ENCODE measurements around the gene DUSP7. TPM values are rescaled to one million over a fixed set of nuclear protein-coding genes. Genes with fewer than 3 reads are reported as not detected.
A peak's percentile ranks its signal among the peaks of the same experiment; 100 is the strongest.

The DUSP7 gene
- total RNA-seq, 1 experiment from 2014 or later = 12.6 TPM

GRCh38 chr3:52072471-52072870, 16.1 kb upstream of the DUSP7 start:
- in situ Hi-C loops (cut with HindIII; ENCODE audit: low pct_unique_long_range_greater_than_20kb, low sequenced_read_pairs) = no loop called here
- no peak for DNase-seq (ENCODE audit: low read depth, low spot score)

GRCh38 chr3:52072020-52072419, 15.6 kb upstream of the DUSP7 start:
- no peak for DNase-seq (ENCODE audit: low read depth, low spot score)
- in situ Hi-C loops (cut with HindIII; ENCODE audit: low pct_unique_long_range_greater_than_20kb, low sequenced_read_pairs) = no loop called here

DNA sequence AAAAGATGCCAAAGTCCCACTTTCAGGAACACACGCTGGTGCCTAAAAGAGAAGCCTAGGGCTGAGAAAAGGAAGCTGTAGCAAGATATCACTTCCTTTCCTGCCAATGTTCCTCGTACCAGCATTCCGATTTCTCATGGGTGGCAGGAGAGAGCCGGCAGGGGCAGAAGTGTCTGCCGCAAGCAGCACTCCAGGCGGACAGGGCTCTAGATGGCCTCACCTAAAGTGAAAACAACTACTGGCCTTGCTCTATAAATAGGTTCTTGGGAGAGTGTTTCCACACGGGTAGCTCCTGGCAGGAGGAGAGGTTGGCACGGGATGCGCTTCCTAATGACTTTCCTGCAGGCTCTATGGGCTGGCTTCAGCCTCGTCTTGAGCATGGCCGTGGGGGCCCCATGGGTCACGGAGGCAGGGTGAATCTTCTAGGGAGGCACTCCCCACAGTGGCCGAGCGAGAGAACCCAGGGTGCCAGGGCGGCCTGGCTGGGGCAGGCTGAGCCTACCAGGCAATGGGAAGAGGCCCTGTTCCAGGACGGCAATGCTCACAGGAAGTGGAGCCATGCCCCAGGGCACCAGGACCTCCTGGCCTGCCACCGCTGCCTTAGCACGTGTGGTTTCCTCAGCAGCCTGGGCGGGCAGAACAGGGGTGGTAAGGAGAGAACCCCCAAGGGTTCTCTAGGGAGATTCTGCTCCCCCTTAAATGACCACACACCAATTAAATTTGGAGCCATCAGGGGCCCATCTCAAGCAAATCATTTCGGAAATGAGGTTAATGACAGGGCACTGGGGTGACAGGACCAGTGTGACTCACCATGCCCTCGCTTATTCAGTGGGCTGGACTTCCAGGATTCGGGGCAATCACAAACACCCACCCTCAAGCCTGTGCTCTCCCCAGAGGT, 14.6 kb upstream of the DUSP7 start:
- DNase-seq (ENCODE audit: low read depth, low spot score) = peak; percentile 11
- in situ Hi-C loops (cut with HindIII; ENCODE audit: low pct_unique_long_range_greater_than_20kb, low sequenced_read_pairs) = no loop called here

DNA sequence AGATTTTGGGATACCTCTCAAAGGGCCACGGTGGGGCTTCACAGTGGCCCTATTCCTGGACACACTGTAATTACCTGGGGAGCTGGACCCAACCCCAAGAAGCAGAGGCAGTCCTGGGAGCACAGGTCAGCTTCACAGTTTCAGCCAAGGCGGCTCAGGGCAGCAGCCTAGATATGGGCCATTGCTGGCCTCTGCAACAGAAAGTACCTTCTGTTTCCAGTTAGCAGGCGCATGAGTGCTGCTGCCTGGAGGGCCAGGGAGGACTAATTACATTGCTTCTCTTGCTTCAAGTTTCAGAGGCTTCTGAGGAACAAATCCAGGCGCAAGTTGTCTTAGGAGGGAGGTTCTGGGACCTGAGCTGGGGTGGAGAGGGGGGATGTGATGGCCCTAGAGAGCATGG, 13.5 kb upstream of the DUSP7 start:
- in situ Hi-C loops (cut with HindIII; ENCODE audit: low pct_unique_long_range_greater_than_20kb, low sequenced_read_pairs) = no loop called here
- DNase-seq (ENCODE audit: low read depth, low spot score) = no peak

DNA sequence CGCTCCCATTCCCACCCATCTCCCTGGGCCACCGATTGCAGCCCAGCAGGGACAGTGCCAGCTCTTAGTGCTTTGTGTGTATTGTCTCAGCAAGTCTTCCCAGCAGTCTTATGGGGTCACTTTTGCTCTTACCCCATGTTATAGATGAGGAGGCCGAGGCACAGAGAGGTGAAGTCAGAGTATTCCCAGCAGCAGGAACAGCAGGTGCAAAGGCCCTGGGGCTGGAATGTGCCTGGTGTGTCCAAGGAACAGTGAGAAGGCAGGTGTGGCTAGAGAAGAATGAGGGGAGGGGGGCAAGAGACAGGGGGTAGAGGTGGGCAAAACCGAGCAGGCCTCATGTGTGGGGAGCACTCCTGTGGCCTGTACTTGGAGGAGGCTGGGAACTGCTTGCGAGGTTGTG, 12.8 kb upstream of the DUSP7 start:
- in situ Hi-C loops (cut with HindIII; ENCODE audit: low pct_unique_long_range_greater_than_20kb, low sequenced_read_pairs) = no loop called here
- DNase-seq (ENCODE audit: low read depth, low spot score) = no peak

DNA sequence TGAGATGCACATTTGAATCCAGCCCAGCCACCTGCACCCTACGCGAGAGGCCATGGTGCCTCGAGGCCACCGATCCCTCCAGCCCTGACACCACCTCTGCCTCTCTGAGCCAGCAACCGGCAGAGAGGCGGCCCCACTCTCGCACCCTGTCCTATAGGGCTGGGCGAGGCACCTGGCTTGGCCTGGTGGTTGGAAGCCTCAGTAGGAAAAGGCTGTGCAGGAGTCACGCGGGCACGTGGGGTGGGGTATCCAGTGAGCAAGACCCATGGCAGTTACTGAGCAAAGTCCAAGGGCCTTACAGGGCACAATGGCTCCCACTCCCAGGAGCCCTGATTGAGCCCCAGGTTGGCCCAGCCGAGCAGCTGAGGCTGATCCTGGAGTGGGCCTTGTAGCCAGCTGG, 12.4 kb upstream of the DUSP7 start:
- in situ Hi-C loops (cut with HindIII; ENCODE audit: low pct_unique_long_range_greater_than_20kb, low sequenced_read_pairs) = no loop called here
- DNase-seq (ENCODE audit: low read depth, low spot score) = no peak

- in situ Hi-C loops (cut with HindIII; ENCODE audit: low pct_unique_long_range_greater_than_20kb, low sequenced_read_pairs) = no loop called here
- DNase-seq (ENCODE audit: low read depth, low spot score) = no peak
Measured at GRCh38 chr3:52068055-52068571, 11.7 kb upstream of the DUSP7 start.

- in situ Hi-C loops (cut with HindIII; ENCODE audit: low pct_unique_long_range_greater_than_20kb, low sequenced_read_pairs) = no loop called here
- DNase-seq (ENCODE audit: low read depth, low spot score) = no peak
Measured at GRCh38 chr3:52067526-52067925, 11.2 kb upstream of the DUSP7 start.

DNA sequence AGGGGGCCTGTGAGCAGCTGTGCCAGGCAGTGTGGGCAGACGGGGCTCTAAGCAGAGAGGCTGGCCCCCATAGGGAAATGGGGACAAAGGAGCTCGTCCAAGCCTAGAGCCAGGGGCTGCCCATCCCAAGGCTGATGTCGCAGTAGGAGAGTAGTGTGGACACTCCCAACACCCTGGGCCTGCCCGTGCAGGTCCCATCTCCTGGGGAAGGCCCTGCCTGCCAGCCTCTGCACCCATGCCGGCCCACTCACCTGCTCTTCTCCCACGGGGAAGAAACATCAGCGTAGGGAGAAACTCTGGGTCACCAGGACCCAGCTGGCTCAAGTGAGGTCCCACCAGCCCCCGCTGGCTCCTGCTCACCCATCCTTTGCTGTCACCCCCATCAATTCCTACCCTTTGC, 10.7 kb upstream of the DUSP7 start:
- in situ Hi-C loops (cut with HindIII; ENCODE audit: low pct_unique_long_range_greater_than_20kb, low sequenced_read_pairs) = no loop called here
- no peak for DNase-seq (ENCODE audit: low read depth, low spot score)

DNA sequence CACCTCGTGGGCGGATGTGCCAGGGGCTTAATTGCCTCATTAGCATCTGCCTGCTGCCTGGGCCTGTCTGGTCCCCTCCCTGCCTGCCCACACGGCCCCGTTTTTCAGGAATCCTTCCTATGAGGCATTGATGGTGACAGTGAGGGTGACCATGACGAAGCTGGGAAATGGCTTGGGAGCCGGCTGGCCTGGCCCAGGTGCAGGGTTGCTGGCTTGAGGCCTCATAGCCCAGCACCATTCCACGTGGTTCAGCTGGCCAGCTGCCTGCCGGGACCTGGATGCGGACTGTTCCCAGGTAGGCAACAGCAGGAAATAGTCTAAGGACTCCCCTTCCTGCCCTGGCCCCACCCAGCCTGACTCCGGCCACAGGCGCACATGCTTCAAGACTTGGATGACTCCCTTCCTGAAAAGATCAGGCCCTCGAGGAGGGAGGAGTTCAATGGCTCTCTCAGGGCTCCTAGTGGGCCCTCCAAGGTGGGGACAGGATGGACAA, 8.9 kb upstream of the DUSP7 start:
- in situ Hi-C loops (cut with HindIII; ENCODE audit: low pct_unique_long_range_greater_than_20kb, low sequenced_read_pairs) = no loop called here

DNA sequence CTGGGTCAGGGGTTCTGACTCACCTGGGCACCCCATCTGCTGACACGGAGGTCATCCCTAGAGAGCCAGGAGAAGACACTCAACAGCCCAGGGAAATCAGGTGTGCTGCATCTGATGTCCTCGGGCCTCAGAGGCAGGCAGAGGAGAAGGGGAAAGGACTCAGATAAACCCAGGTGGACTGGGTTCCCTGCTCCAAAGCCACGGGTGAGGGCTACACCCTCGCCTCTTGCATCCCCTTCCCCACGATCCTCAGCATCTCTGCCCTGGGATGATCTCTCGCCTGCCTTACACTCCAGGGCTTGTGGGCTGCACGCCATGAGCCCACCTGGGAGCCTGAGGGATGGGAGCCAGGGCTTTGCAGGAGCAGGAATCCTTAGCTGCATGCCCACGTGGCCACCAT, 8.2 kb upstream of the DUSP7 start:
- in situ Hi-C loops (cut with HindIII; ENCODE audit: low pct_unique_long_range_greater_than_20kb, low sequenced_read_pairs) = no loop called here
- no peak for DNase-seq (ENCODE audit: low read depth, low spot score)

More for the DNA sequence above, 8.9 kb upstream of the DUSP7 start:
- no peak for DNase-seq (ENCODE audit: low read depth, low spot score)

DNA sequence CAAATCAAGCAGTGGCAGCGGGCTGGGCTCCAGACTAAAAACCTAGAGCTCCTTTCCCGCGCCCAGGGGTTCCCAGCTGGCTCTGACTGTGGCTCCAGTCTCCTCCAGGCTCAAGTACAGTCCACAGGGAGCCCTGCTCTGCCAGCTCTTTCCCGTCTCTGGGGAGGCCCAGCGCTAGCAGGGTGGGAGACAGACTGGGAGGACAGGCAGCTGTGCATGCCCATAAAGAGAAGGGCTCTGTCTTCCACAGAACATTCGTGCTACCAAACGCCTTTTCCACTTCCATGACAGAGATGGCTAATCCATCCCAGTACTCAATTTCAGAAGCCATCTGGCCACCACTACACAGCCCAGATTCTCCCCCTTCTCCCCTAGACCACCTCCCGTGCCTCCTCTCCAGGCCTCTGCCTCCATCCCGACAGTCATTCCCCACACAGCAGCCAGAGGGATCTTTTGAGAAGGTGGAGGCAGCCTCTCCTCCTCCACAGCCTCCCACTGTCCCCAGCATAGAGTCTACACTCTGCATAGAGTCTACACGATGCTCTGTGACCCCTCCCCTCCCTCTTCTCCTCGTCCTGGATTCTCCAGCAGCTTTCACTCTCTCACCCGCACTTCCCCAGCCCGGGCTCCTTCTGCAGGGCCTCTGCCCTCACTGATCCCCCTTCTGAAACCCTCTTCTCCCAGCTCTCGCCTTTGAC, 6.8 kb upstream of the DUSP7 start:
- in situ Hi-C loops (cut with HindIII; ENCODE audit: low pct_unique_long_range_greater_than_20kb, low sequenced_read_pairs) = no loop called here

GRCh38 chr3:52062505-52062904, 6.1 kb upstream of the DUSP7 start:
- in situ Hi-C loops (cut with HindIII; ENCODE audit: low pct_unique_long_range_greater_than_20kb, low sequenced_read_pairs) = no loop called here
- DNase-seq (ENCODE audit: low read depth, low spot score) = no peak

More for the DNA sequence above, 6.8 kb upstream of the DUSP7 start:
- no peak for DNase-seq (ENCODE audit: low read depth, low spot score)

DNA sequence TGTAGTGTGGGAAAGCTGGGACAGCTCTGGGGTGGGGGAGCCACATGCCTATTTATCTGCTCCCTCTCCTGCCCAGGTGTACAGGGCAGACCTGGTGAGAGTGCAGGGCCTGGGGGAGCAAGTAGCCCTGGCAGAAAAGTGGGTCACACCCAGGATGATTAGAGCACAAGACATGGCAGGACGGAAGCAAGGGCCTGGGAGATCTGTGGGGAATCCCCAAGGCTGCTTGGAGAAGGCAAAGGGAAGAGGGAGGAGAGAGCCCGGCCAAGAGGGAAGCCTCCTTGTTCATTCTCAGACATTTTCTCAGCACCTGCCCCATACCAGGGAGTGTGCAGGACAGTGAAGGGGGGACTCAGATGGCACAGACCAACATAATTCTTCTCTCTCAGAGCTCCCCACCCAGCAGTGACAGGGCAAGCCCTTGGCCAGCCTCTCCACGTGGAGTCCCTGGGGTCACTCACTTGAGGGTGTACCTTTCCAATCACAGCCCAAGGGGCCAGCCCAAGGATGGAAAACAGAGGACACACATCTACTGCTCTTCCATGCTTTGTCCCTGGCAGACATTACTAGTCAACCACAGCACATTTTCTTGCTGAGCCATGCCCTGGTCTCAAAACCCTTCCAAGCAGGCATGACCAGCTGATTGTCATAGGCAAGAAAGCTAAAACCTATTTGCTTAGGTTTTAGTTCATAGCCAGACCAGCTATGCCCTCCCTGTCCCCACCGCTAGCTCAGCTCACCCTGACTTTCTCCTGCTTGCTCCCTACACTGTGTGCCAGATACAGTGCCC, 4.9 kb upstream of the DUSP7 start:
- in situ Hi-C loops (cut with HindIII; ENCODE audit: low pct_unique_long_range_greater_than_20kb, low sequenced_read_pairs) = no loop called here
- no peak for DNase-seq (ENCODE audit: low read depth, low spot score)

GRCh38 chr3:52059781-52060180, 3.4 kb upstream of the DUSP7 start:
- in situ Hi-C loops (cut with HindIII; ENCODE audit: low pct_unique_long_range_greater_than_20kb, low sequenced_read_pairs) = no loop called here
- no peak for DNase-seq (ENCODE audit: low read depth, low spot score)

DNA sequence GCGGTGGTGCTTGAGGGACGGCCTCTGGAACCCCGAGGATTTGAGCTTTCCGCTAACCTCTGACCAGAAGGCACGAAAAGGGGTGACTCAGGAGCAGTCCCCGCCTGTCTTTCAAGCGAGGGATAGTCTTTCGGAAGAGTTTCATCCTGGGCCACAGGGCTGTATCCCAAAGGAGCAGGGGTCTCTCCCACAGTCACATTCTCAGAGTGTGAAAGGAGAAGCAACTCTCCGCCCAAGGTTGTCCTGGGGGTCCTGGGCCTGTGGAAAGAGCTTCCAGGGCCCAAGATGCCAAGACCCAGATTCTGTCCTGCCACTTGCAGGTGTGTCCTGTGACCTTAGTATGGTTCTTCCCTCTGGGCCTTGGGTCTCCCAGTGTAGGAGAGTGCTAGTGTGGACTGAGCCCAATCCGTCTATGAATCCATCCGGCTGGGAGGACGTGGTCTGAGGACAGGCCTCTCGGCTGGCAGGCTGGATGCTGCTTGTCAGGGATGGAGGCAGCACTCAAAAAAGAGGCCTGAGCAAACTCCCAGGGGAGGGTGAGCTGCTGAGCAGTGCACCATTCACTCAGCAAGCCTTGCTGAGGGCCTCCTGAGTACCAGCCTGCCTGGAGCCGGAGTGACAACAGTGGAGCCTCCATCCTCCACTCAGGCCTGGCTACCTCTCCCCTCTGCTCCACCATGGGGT, 1.6 kb upstream of the DUSP7 start:
- in situ Hi-C loops (cut with HindIII; ENCODE audit: low pct_unique_long_range_greater_than_20kb, low sequenced_read_pairs) = no loop called here

More for the DNA sequence above, 1.6 kb upstream of the DUSP7 start:
- DNase-seq (ENCODE audit: low read depth, low spot score) = no peak

Measured in SK-MEL-5 (cell line).